SK-N-DZ (cell line): ENCODE data around the gene KIF5C.

Source experiments
- DNase-seq: peaks from one replicate; pipeline ENCODE4 v3.0.0-alpha.2; 2015; ENCODE audit warnings: low spot score

KIF5C gene

DNA sequence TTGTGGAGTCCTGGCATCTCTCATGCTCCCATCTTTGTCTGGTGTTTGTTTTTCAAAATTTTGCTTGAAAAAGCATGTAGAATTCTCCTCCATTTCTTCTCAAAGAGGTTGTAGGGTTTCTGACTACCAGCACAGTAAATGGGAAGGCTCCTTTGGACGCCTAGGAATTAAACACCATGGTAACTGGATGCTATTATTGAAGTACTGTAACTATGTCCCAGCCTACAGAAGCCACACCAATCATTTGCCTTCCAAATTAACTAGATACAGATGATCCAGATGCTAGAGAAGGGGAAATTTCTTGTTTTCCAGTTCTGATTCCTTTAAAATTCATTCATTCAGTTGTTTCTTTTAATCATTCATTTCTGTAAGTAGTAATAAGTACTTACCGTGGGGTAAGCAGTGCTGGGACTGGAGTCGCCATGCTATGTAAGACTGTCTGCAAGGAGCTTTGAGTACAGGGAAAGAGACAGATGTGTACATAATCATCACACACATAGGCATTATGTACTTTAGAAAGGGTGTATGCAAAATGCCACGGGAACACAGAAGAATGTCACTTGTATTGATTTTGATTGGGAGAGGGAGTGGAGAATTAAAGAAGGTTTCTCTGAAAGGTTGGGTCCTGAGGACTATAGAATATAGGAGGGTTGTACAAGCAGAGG is 49.6 kb downstream of the KIF5C start:
- no peak for DNase-seq

DNA sequence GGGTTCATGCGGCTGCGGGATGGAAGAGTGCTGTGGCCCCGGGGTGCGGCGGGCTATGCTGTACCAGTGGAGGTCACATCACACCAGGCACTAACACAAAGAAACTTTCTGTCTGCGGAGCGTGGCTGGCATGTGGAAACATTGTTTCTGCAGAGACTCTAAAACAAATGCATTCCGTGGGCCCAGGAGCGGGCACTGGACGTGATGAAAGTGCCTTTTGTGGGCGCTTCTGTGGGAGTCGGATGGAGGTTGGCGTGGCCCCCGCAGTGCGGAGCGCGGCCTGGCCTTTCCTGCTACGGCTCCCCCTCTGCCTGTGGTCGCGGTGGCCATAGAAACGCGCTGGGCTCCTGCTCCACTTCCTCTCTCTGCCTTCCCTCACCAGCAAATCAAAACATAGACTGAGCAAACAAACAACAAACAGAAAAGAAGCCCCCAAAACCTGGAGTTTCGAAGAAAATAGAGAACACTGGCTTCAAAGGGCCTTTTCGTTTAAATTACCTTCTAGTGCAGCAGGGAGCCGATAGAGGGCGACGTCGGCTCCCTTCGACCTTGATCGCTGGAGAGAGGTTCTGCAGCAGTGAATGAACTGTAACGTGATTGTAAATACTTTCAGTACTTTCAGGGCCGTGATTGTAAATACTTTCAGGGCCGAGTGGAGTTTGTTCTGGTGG is 51.4 kb downstream of the KIF5C start:
- DNase-seq = peak; percentile 13

DNA sequence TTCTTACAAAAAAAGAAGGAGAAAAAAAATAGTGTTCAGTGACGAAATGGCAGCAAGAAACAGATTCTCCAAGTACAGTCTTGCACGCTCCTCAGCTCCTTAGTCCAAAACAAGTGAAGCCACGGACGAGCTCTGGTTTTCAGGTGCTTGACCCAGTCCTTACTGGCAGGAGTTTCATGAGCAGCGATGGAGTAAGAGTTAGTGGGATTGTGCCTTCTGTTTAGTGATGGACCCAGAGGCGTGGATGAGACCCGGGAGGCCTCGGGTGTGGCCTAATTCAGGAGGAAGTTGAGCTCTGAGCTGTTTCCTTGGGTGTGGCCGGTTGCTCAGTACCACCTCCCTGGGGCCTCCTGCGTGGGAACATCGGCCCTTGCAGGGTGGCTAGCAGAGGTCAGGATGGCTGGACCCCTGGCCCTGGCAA is 52.0 kb downstream of the KIF5C start:
- no peak for DNase-seq

DNA sequence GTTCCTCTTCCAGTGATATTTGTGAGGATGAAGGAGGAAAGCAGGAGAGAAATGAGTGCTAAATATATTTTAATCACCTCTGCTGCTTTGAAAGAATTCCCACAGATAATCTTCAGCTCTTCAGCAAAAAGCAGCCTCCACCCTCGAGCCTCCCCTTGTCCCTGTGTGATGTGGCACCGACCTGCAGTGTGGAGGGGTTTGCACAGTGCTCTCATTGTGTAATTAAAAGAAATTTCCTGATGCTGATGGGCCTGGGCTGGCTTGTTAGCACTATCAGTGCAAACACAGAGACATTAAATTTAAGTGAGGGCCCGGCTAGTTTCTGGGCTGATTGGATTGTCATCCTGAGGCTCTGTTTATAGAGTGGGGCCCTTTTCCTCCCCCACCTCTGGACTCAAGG is 53.4 kb downstream of the KIF5C start:
- no peak for DNase-seq

DNA sequence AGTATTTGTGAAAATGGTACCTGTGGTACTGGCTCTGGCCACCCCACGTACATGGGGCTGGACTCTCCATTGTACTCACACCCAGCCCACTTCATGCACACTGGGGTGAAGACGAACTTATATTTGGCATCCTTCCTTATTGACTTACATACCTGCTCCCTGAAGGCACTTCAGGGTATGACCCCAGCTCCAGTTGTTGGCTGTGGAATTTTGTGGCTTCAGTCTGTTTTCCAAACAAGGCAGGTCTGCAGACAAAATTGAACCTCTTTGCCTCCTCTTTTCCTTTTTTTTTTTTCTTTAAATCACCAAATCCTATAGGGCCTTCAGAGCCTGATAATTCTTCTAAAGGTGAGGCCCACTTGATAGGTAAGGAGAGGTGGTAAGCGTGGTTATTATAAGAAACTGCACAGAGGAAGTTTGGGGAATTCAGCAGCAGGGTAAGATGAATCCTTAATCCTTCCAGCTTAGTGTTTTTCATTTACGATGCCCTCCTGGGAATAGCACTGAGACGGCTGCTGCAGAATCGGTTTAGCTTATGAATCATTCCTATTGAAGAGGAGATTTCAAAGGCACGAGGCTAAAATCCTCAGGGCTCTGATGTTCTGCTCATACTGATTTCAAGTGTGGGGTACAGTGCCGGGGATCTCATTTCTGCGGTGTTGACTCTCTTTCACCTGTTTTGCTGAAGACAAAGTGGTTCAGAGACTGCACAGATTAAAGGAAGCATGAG is 55.2 kb downstream of the KIF5C start:
- no peak for DNase-seq

DNA sequence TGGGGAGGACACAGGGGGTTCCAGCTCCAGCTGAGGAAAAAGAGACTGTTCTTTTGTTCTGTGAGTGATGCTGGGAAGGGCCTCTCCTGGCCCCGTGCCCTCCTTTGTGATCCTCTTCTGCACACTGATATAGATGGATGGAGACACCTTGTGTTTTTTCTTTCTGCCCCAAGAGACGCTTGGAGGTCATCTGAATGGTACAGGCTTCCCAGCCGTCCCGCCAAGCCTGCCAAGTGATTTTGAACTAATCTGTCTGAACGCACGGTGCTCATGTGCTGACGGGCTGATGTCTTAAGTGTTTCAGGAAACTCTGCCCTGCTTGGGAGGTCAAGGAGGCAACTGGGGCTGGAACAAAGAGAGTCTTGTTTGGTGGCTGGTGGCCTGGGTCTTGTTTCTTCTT is 57.5 kb downstream of the KIF5C start:
- no peak for DNase-seq

DNA sequence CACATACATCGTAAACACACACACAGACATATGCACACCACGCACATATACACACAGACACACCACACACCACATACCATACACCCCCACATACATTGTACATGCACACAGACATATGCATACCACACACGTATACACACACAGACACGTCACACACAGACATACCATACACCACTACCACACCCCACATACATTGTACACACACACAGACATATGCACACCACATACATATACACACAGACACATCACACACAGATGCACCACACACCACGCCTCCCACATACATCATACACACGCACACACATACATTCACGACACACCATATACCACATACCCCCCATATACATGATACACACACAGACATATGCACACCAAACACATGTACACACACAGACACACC is 58.4 kb downstream of the KIF5C start:
- no peak for DNase-seq

DNA sequence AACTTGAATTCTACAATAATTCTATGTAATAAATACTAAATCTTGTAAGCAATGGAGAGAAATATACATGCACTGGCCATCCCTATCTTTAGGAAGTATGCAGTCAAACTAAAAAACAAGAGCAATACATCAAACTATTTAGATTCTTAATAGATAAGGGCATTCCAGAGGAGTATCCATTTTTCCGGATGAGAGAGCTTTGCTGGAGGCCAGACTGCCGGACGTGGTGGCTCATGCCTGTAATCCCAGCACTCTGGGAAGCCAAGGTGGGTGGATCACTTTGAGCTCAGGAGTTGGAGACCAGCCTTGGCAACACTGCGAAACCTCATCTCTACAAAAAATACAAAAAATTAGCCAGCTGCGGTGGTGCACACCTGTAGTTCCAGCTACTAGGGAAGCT is 60.8 kb downstream of the KIF5C start:
- DNase-seq = no peak

DNA sequence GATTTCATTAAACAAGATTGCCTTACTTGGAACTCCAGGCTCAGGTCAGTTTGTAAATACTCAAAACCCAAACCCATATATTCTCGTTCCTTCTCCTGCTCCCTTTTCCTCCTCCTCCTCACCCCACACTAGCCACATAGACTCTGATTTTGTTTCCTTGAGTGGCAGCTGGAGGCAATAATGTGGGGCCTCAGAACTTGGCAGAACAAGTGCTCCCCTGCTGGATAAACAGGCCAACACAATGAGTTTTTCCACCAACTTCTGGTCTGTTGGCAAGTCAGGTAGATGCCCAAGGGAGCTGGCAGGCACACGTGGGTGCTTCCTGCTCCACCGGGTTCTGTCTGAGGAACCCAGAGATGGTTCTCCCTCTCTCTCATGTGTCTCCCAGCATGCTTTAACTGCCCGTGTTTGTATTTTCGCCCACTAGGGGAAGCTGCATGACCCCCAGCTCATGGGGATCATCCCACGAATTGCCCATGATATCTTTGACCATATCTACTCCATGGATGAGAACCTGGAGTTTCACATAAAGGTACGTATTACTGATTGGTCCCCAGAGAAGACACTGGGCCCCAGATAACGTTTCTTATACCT is 61.9 kb downstream of the KIF5C start:
- no peak for DNase-seq

DNA sequence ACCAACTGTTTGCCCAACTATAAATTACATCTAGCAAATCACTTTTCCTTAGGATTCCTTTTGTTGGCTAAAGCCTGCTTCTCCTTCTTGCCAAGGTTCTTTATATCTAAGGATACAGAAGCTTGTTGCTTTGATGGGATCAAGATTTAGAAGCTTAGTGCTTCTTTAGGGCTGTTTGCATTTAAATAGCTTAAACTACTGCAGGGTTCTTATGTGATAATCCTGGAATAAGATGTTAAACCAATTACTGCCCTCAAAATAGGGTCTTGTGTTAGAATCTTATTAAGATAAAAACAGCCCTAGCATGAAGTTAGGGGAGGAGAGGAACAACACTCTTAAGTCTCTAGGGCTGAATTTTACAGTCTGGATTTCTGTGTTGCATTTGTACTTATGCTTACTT is 64.2 kb downstream of the KIF5C start:
- no peak for DNase-seq

DNA sequence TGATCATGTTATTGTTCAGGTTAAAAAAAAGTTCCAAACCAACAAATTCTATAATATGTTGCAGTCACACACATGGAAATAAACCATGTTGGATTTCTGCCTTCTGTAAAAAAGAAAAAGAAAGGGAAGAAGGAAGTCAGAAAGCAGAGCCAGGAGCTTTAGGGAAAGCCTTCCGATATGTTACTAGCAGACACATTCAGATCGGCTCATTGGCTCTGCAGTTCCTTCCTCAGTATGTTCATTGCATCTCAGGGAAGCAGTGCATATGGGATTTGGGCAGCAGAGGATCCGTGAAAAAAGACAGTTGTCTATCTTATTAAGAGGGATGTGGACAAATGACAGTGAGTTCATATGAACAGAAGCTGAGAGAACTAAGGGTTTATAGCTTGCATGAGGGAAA is 68.1 kb downstream of the KIF5C start:
- no peak for DNase-seq

DNA sequence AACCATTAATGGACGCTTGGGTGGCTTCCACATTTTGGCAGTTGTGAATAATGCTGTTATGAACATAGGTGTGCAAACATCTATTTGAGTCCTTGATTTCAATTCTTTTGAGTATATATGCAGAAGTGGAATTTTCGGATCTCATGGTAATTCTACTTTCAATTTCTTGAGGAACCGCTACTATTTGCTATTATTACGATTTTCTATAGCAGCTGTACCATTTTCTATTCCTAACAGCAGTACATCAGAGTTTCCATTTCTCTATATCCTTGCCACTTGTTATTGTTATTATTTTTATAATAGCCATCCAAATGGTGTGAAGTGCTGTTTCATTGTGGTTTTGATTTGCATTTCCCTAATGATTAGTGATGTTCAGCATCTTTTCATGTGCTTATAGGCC is 69.5 kb downstream of the KIF5C start:
- no peak for DNase-seq

DNA sequence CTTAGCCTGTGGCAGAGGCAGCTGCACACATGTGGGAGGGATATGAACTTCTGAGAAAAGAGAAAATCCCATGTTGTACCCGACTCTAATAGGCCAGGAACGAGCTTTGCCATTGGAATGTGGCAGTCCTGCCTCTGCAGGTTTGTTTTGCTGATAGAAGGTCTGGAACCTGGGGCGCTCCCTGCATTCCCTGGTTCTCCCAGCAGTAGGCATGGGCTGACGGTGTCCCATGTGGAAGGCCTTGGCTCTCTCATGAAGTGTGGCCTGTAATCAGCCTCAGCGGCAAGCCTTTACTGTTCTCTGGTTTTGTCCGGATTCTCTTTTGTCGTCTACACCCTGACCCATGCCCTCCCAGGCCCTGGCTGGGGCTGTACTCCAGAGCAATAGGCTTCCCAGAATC is 72.3 kb downstream of the KIF5C start:
- no peak for DNase-seq

DNA sequence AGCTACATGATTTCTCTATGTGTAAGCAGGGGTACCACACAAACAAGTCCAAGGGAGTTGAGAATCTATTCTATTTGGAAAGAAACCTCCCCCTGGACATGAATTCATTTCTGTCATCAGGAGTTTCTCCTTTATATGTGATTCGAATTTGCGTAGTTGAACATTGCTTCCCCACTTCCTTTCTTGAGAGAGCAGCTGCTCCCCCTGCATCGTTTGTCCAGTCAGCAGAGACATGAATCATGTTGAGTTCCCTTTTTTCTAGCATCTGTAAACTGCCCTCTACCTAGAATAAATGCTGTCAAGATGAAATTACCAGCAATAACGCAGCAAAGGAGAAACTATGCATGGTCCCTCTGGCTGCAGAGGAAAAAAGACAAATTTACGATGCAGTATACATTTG is 73.8 kb downstream of the KIF5C start:
- DNase-seq = no peak

DNA sequence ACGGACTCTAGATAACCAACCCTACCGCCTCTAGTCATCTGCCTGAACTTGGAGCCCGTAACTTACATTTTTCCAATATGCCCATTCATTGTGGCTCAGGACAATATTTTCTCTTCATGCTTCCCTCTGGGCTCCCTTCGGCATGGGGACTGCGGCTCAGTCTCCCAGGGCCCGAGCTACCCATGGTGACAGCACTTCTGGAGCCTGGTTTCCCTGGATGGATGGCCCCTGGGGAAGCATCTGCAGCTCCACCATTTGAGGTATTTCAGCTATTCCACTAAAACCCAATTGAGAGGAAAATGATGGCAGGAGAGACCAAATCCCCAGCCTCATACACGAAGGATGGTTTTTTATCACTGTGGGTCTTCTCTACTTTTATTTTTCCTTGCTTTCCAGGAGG is 74.3 kb downstream of the KIF5C start:
- DNase-seq = no peak

DNA sequence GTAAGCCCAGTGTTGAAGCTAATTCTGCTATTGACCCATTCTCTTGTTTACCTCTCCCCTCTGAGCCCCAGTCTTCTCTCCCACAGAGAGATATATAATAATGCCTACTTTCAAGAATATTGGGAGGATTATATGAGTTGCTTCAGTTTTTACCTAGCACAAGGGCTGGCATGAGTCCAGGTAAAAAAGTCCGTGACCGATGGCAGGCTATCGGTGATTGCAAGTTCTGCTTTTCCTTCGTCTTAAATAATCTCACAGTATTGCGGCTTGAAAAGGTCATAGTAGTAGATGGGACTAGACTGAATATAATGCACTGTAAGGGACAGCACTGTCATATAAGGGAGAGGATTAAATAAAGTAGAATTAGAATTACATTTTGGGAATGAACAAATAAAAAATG is 77.6 kb downstream of the KIF5C start:
- no peak for DNase-seq

DNA sequence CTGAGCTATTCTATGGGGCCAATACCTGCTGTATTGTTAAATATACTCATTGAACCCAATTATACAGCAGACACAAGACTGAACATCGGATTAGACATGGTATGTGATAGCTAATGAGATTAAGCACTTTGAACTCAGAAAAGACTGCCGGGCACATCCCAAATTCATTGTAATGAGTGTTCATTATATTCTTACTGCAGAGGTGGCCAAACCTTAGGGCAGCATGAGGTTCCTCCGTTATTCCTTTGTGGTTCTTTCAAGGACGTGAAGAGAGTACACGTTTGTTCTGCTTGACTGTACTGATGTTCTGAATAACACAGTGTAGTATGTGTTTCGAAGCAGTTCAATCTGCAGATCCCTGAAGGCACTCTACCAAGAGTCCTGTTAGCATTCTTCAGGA is 78.4 kb downstream of the KIF5C start:
- DNase-seq = no peak

DNA sequence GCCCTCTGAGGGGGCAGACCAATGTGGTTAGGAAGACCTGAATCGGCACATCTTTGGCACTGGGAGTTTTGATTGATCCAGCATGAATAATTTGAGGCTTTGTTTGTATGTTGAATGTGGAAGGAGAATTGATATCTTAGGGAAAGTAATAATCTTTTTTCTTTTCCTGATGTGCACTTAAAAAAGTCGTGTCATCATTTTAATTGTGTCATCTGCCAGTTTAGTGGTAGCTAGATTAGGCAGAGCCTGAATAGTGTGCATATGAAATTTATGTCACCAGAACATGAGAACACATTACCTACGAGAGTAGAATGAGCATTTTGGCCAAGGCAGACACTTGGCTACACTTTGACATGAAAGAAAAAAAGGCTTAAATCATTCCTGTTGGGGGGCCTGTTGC is 79.5 kb downstream of the KIF5C start:
- no peak for DNase-seq

DNA sequence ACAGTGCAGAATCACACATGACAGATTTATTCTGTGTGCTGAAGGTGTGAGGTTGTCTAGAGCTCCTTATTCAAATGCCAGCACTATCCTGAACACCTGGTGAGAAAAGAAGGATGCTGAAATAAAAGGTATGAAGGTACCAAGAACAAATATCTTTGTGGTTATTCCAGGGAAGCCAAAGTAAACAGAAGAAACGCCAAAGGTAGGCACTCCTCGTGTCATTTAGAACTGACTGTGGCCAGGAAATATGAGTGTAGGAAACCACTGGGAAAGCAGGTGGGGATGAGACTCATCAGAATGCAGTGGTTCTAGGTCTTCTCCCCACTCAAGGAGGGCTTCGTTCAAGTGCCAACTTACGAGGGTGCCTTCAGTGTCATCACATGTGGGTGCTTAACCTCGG is 80.8 kb downstream of the KIF5C start:
- no peak for DNase-seq

DNA sequence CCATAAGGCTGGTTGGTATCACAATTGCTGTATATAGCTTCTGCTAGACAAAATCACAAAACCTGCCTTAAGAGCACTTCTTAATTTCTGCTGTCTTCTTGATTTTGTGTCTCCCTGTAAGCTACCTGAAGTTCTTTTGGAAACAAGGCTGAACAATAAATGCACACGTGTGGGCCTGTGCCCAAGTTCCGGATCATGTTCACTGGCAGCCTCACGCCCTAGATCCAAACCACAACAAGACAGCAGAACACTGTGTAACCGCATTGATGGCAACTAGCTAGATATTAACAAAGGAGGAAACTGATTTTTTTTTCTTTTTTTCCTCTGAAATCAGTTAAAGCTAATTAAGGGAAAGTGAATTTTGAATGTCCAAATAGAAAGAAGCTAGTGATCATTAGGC is 82.0 kb downstream of the KIF5C start:
- no peak for DNase-seq

DNA sequence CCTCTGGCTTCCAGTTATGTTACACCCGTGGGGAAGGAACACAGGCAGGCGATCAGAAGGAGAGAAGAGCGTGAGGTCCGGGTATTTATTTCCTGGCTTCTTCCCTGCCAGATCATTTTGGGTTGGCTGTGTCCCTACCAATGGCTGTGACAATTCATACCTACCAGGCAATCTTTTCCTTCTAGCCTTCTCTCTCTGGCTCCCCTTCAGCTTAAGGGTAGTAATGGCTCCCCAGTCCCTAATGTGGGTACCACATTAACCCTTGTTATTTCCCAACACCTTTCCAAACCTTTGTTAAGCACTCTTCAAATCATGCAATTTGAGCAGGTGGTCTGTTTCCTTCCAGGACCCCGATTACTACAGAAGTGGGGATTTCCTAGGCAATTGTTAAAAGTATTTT is 84.7 kb downstream of the KIF5C start:
- DNase-seq = no peak

DNA sequence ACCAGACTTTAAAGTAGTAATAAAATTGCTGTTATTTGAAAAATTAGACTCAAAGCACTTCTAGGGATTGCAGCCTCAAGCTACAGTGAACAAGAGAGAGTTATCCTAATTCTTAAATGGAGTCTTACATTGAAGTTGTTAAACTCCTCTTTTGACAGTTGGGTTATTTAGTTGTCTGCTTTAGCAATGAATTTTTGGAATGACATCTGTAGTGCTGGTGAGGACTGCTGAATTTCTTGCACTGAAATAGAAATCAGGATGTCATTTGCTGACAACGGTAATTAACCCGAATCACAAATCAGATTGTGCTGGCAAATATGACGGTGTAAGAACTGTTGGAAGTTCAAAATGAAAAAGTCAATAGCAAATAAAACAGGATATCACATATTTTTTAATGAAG is 85.5 kb downstream of the KIF5C start:
- DNase-seq = no peak

DNA sequence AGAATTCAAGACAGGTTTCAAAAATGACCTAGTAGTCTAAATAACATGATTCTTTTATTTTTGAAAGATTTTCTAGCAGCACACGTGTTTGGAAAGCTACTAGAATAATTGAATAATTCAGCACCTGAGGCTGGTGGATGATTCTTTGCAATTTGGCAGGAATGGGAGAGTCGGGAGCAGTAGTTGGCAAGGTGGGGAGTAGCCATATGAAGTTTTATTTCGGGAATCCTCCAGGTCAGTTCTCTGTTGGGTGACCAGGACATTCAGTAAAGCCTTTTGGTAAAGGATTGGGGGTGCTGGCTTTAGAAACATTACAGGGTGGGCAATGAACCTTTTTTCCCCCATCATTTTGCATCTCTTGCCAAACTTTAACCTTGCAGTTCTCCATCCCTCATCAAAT is 88.4 kb downstream of the KIF5C start:
- DNase-seq = no peak
